Activated CD4-positive, alpha-beta T cell treated with anti-CD3 and anti-CD28 coated beads, Interleukin-2, amount 10 ng/mL, durations not matched to agents 7 days and 5 days (primary cell): Measurements from ENCODE around the gene UROC1. TPM values are rescaled to one million over a fixed set of nuclear protein-coding genes. Genes with fewer than 3 reads are reported as not detected.

ENCODE experiments used
- CTCF ChIA-PET: fragments of 350-600 bp; sonication (Branson Sonifier 250); formaldehyde crosslinking; loops from one replicate; lab custom pipeline; 2021; ENCODE audit warnings: antibody characterized with exemption; lab: Charles Lee
- POLR2A ChIA-PET: fragments of 350-600 bp; sonication (Branson Sonifier 250); formaldehyde crosslinking; loops from one replicate; lab custom pipeline; 2021; ENCODE audit warnings: antibody characterized with exemption; lab: Charles Lee
- DNase-seq: peaks from one replicate; pipeline ENCODE4 v3.0.0-alpha.2; 2020
- H3K27ac Mint-ChIP-seq: one replicate; pipeline ENCODE4 v1.8.0; 2021; ENCODE audit warnings: mild to moderate bottlenecking, moderate library complexity, mixed read lengths
- H3K27me3 Mint-ChIP-seq: one replicate; pipeline ENCODE4 v1.8.0; 2021; ENCODE audit warnings: mixed read lengths
- H3K36me3 Mint-ChIP-seq: one replicate; pipeline ENCODE4 v1.8.0; 2021; ENCODE audit warnings: low read depth, mixed read lengths
- H3K4me1 Mint-ChIP-seq: one replicate; pipeline ENCODE4 v1.8.0; 2021; ENCODE audit warnings: mixed read lengths
- H3K4me3 Mint-ChIP-seq: one replicate; pipeline ENCODE4 v1.8.0; 2021; ENCODE audit warnings: mild to moderate bottlenecking, moderate library complexity, mixed read lengths
- H3K9me3 Mint-ChIP-seq: one replicate; pipeline ENCODE4 v1.8.0; 2021; ENCODE audit warnings: mixed read lengths
- total RNA-seq, 2 experiments: library from RNA; stranded (reverse); gene quantifications; one replicate each; pipeline ENCODE4 v1.2.3, GENCODE V29; 2021

UROC1 gene
- total RNA-seq, 2 experiments from 2014 or later = not detected

- no peak overlapping the region for H3K4me3 Mint-ChIP-seq
- DNase-seq = no peak
- no peak overlapping the region for H3K27ac Mint-ChIP-seq
- ChIA-PET POLR2A (no interaction called here), CTCF (interaction anchor here (1.6 kb wide), 1 partner anchor 29 kb away, joined by 3 read pairs; no protein-coding TSS in a partner anchor)
- H3K27me3 Mint-ChIP-seq = no peaks in the 10 kb centered on the region
- no peaks in the 10 kb centered on the region for H3K9me3 Mint-ChIP-seq
- no peaks in the 10 kb centered on the region for H3K4me1 Mint-ChIP-seq
- no peaks in the 10 kb centered on the region for H3K36me3 Mint-ChIP-seq
These were observed 34.5 kb upstream of the UROC1 start for GRCh38 chr3:126551839-126552687.

- no peaks in the 10 kb centered on the region for H3K27me3 Mint-ChIP-seq
- H3K9me3 Mint-ChIP-seq = no peaks in the 10 kb centered on the region
- no peaks in the 10 kb centered on the region for H3K4me1 Mint-ChIP-seq
- no peak overlapping the region for H3K27ac Mint-ChIP-seq
- DNase-seq = no peak
- ChIA-PET POLR2A (no interaction called here), CTCF (interaction anchor here (0.8 to 1.6 kb wide), 2 partner anchors 13 to 28 kb away, joined by 3 read pairs; no protein-coding TSS in a partner anchor)
- no peak overlapping the region for H3K4me3 Mint-ChIP-seq
- H3K36me3 Mint-ChIP-seq = no peaks in the 10 kb centered on the region
These were observed 33.7 kb upstream of the UROC1 start for GRCh38 chr3:126551121-126551838.

- Mint-ChIP-seq H3K27ac (no peak overlapping the region), H3K9me3 (no peaks in the 10 kb centered on the region), H3K4me1 (no peaks in the 10 kb centered on the region), H3K4me3 (no peak overlapping the region), H3K27me3 (no peaks in the 10 kb centered on the region), H3K36me3 (no peaks in the 10 kb centered on the region)
- ChIA-PET POLR2A (no interaction called here), CTCF (interaction anchor here (0.8 to 1.6 kb wide), 2 partner anchors 14 to 27 kb away, joined by 3 read pairs; no protein-coding TSS in a partner anchor)
- no peak for DNase-seq
These were observed 33.0 kb upstream of the UROC1 start for GRCh38 chr3:126550488-126551051.

- H3K36me3 Mint-ChIP-seq = no peaks in the 10 kb centered on the region
- no peak overlapping the region for H3K27ac Mint-ChIP-seq
- H3K4me1 Mint-ChIP-seq = no peaks in the 10 kb centered on the region
- H3K9me3 Mint-ChIP-seq = no peaks in the 10 kb centered on the region
- H3K4me3 Mint-ChIP-seq = no peak overlapping the region
- no peaks in the 10 kb centered on the region for H3K27me3 Mint-ChIP-seq
- POLR2A ChIA-PET = no interaction called here
- CTCF ChIA-PET = interaction anchor here (0.8 kb wide), 1 partner anchor 14 kb away, joined by 3 read pairs; no protein-coding TSS in a partner anchor
- DNase-seq = no peak
These were observed 32.4 kb upstream of the UROC1 start for GRCh38 chr3:126549861-126550487.

GRCh38 chr3:126548556-126549466 lies 31.2 kb upstream of the UROC1 start:
- H3K9me3 Mint-ChIP-seq = no peaks in the 10 kb centered on the region
- no peaks in the 10 kb centered on the region for H3K36me3 Mint-ChIP-seq
- no peaks in the 10 kb centered on the region for H3K4me1 Mint-ChIP-seq
- no peak for DNase-seq
- no peaks in the 10 kb centered on the region for H3K27me3 Mint-ChIP-seq
- H3K4me3 Mint-ChIP-seq = no peak overlapping the region
- ChIA-PET CTCF (no interaction called here), POLR2A (no interaction called here)
- H3K27ac Mint-ChIP-seq = no peak overlapping the region

- DNase-seq = no peak
- H3K4me1 Mint-ChIP-seq = no peaks in the 10 kb centered on the region
- CTCF ChIA-PET = no interaction called here
- no peak overlapping the region for H3K4me3 Mint-ChIP-seq
- no peaks in the 10 kb centered on the region for H3K36me3 Mint-ChIP-seq
- POLR2A ChIA-PET = no interaction called here
- H3K9me3 Mint-ChIP-seq = no peaks in the 10 kb centered on the region
- H3K27ac Mint-ChIP-seq = no peak overlapping the region
- H3K27me3 Mint-ChIP-seq = no peaks in the 10 kb centered on the region
These were observed 30.1 kb upstream of the UROC1 start for GRCh38 chr3:126547721-126548120.

- Mint-ChIP-seq H3K4me3 (no peak overlapping the region), H3K27ac (no peak overlapping the region), H3K9me3 (no peaks in the 10 kb centered on the region), H3K4me1 (no peaks in the 10 kb centered on the region), H3K36me3 (no peaks in the 10 kb centered on the region), H3K27me3 (no peaks in the 10 kb centered on the region)
- no peak for DNase-seq
- CTCF ChIA-PET = no interaction called here
- POLR2A ChIA-PET = no interaction called here
These were observed 29.1 kb upstream of the UROC1 start for GRCh38 chr3:126546549-126547239.

GRCh38 chr3:126546013-126546412 lies 28.4 kb upstream of the UROC1 start:
- no peak for DNase-seq
- Mint-ChIP-seq H3K27ac (no peak overlapping the region), H3K27me3 (peaks cover under 1% of the 10 kb centered on the region), H3K36me3 (no peaks in the 10 kb centered on the region), H3K4me3 (no peak overlapping the region), H3K9me3 (peaks cover 1% of the 10 kb centered on the region), H3K4me1 (peaks cover under 1% of the 10 kb centered on the region)
- CTCF ChIA-PET = no interaction called here
- POLR2A ChIA-PET = no interaction called here

- H3K4me1 Mint-ChIP-seq = peaks cover 5% of the 10 kb centered on the region
- peaks cover 3% of the 10 kb centered on the region for H3K27me3 Mint-ChIP-seq
- no peaks in the 10 kb centered on the region for H3K36me3 Mint-ChIP-seq
- H3K27ac Mint-ChIP-seq = no peak overlapping the region
- DNase-seq = no peak
- H3K9me3 Mint-ChIP-seq = peaks cover 1% of the 10 kb centered on the region
- CTCF ChIA-PET = no interaction called here
- POLR2A ChIA-PET = no interaction called here
- no peak overlapping the region for H3K4me3 Mint-ChIP-seq
These were observed 28.0 kb upstream of the UROC1 start for GRCh38 chr3:126545544-126545943.

GRCh38 chr3:126544596-126545281 lies 27.2 kb upstream of the UROC1 start:
- DNase-seq = no peak
- CTCF ChIA-PET = no interaction called here
- no peaks in the 10 kb centered on the region for H3K36me3 Mint-ChIP-seq
- H3K4me3 Mint-ChIP-seq = no peak overlapping the region
- H3K27me3 Mint-ChIP-seq = peaks cover 7% of the 10 kb centered on the region
- H3K4me1 Mint-ChIP-seq = peaks cover 8% of the 10 kb centered on the region
- peaks cover 7% of the 10 kb centered on the region for H3K9me3 Mint-ChIP-seq
- no peak overlapping the region for H3K27ac Mint-ChIP-seq
- POLR2A ChIA-PET = no interaction called here

GRCh38 chr3:126543457-126544061 lies 26.0 kb upstream of the UROC1 start:
- H3K4me3 Mint-ChIP-seq = no peak overlapping the region
- no peaks in the 10 kb centered on the region for H3K36me3 Mint-ChIP-seq
- peaks cover 7% of the 10 kb centered on the region for H3K9me3 Mint-ChIP-seq
- peaks cover 7% of the 10 kb centered on the region for H3K27me3 Mint-ChIP-seq
- ChIA-PET CTCF (interaction anchor here (1.2 kb wide), 1 partner anchor 17 kb away, joined by 3 read pairs; no protein-coding TSS in a partner anchor), POLR2A (no interaction called here)
- no peak for DNase-seq
- H3K27ac Mint-ChIP-seq = no peak overlapping the region
- peaks cover 8% of the 10 kb centered on the region for H3K4me1 Mint-ChIP-seq
